VCaP (cell line): ENCODE data around the gene MYMK.

Source experiments
- H3K27ac ChIP-seq: fragments of 450-650 bp; 2 replicates; pipeline ENCODE4 v1.5.1; 2017
- CTCF ChIP-seq: fragments of 450-650 bp; conservative IDR thresholded peaks from 2 replicates; pipeline ENCODE4 v1.5.1; 2017; ENCODE audit warnings: mild to moderate bottlenecking, moderate library complexity

MYMK gene

GRCh38 chr9:133533857-133534256, 9.1 kb upstream of the MYMK start:
- peak overlapping the region; percentile 55; the same call in 1 of the 2 replicates for H3K27ac ChIP-seq
- no peak for TF ChIP-seq CTCF

- peak; percentile 82 for TF ChIP-seq CTCF
- no peak overlapping the region for H3K27ac ChIP-seq
These were observed 8.3 kb upstream of the MYMK start for GRCh38 chr9:133532937-133533668.

GRCh38 chr9:133531293-133531692, 6.5 kb upstream of the MYMK start:
- H3K27ac ChIP-seq = no peak overlapping the region
- no peak for TF ChIP-seq CTCF

- TF ChIP-seq CTCF = no peak
- no peak overlapping the region for H3K27ac ChIP-seq
These were observed 5.1 kb upstream of the MYMK start for GRCh38 chr9:133529874-133530273.

DNA sequence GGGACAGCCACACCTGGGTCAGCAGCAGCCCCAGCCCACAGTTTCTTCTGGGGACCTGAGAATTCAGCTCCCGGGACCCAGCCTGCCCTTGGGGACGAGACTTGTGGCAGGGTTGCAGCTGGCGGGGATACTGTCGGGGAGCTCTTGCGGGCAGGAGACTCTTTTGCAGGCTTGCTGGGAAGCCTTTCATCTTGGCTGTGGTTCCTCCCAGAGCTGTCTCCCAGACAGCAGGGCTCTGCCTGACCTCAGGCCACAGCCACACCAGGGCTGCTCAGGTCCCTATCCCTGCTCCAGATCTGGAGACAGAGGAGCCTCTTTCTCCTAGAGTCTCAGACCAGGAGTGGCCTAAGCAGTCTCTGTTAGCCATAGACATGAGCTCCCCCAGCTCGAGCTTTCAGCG, 4.7 kb upstream of the MYMK start:
- H3K27ac ChIP-seq = no peak overlapping the region
- TF ChIP-seq CTCF = no peak

DNA sequence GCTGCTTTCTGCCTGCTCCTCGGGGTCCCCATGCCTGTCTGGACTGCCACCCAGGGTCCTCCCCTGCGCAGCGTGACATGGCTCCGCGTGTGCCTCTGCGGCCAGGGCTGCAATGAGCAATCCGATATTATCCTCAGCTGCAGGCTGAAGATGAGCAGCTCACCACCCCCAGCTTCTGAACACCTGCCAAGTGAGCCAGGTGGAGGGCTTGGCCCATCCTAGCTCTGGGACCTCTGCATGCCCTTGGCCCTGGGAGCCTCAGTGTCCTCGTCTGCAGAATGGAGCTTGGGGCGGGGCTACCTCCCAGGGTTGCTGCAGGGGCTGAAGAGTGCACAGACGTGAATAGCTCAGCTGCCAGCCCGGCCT, 4.1 kb upstream of the MYMK start:
- H3K27ac ChIP-seq = no peak overlapping the region
- TF ChIP-seq CTCF = no peak

- H3K27ac ChIP-seq = no peak overlapping the region
- no peak for TF ChIP-seq CTCF
These were observed 3.5 kb upstream of the MYMK start for GRCh38 chr9:133528001-133528875.
